D721Med (cell line): ENCODE measurements around the gene HSPB9.

Source experiments
- DNase-seq: peaks from one replicate; pipeline ENCODE4 v3.0.0; 2011; ENCODE audit warnings: low spot score; ENCODE audit not compliant: insufficient read length
- FAIRE-seq: peaks from 2 replicates; lab custom pipeline; 2011; peaks lifted over from hg19 to GRCh38; lab: Jason Lieb, UNC
- CTCF ChIP-seq: IDR thresholded peaks from 2 replicates; pipeline ENCODE4 v1.5.1; 2012; ENCODE audit warnings: mild to moderate bottlenecking, control low read depth; ENCODE audit not compliant: insufficient read depth; ENCODE audit errors: missing control alignments

HSPB9 gene

GRCh38 chr17:42146911-42147607 lies 24.5 kb downstream of the HSPB9 start:
- no peak for TF ChIP-seq CTCF
- FAIRE-seq (no peak), DNase-seq (no peak)

GRCh38 chr17:42153919-42154742 lies 31.5 kb downstream of the HSPB9 start:
- FAIRE-seq (no peak), DNase-seq (no peak)
- TF ChIP-seq CTCF: no peak

GRCh38 chr17:42155614-42156045 lies 33.0 kb downstream of the HSPB9 start:
- no peak for DNase-seq
- FAIRE-seq: no peak
- TF ChIP-seq CTCF: no peak

GRCh38 chr17:42159796-42160530 lies 37.4 kb downstream of the HSPB9 start:
- DNase-seq: no peak
- FAIRE-seq: no peak
- no peak for TF ChIP-seq CTCF

GRCh38 chr17:42160531-42160910 lies 37.9 kb downstream of the HSPB9 start:
- no peak for FAIRE-seq
- no peak for TF ChIP-seq CTCF
- DNase-seq: no peak

GRCh38 chr17:42163113-42163512 lies 40.5 kb downstream of the HSPB9 start:
- FAIRE-seq (no peak), DNase-seq (no peak)
- peak; percentile 50 for TF ChIP-seq CTCF
